Kidney tubule cell (primary cell): Measurements from ENCODE around the gene GOLGA2.
"Not testable (repeated sequence)": the region's sequence is repeated elsewhere in the genome, so short reads cannot be mapped to it uniquely, and the experiment has no call there.

Experiments used
- DNase-seq: peaks from one replicate; pipeline ENCODE4 v3.0.0-alpha.2; 2018; ENCODE audit warnings: low spot score

GOLGA2 gene

GRCh38 chr9:128242828-128243214 lies 33.0 kb downstream of the GOLGA2 start:
- DNase-seq = no peak

- no peak for DNase-seq
Measured at GRCh38 chr9:128242124-128242523, 33.7 kb downstream of the GOLGA2 start.

- no peak for DNase-seq
Measured at GRCh38 chr9:128233817-128234406, 41.9 kb downstream of the GOLGA2 start.

GRCh38 chr9:128232528-128233428 lies 43.0 kb downstream of the GOLGA2 start:
- no peak for DNase-seq

GRCh38 chr9:128231638-128232527 lies 43.9 kb downstream of the GOLGA2 start:
- no peak for DNase-seq

- DNase-seq = not testable (repeated sequence)
Measured at GRCh38 chr9:128230897-128231296, 44.9 kb downstream of the GOLGA2 start.

- no peak for DNase-seq
Measured at GRCh38 chr9:128226412-128226801, 49.4 kb downstream of the GOLGA2 start.

GRCh38 chr9:128225770-128226411 lies 49.9 kb downstream of the GOLGA2 start:
- DNase-seq = no peak

- DNase-seq = no peak
Measured at GRCh38 chr9:128224877-128225276, 50.9 kb downstream of the GOLGA2 start.

- DNase-seq = no peak
Measured at GRCh38 chr9:128222880-128223670, 52.7 kb downstream of the GOLGA2 start.

GRCh38 chr9:128222026-128222425 lies 53.8 kb downstream of the GOLGA2 start:
- no peak for DNase-seq

- DNase-seq = no peak
Measured at GRCh38 chr9:128219831-128220230, 56.0 kb downstream of the GOLGA2 start.

GRCh38 chr9:128218518-128219389 lies 57.1 kb downstream of the GOLGA2 start:
- DNase-seq = peak; percentile 96

GRCh38 chr9:128218172-128218517 lies 57.7 kb downstream of the GOLGA2 start:
- DNase-seq = no peak

- DNase-seq = no peak
Measured at GRCh38 chr9:128216781-128217553, 58.8 kb downstream of the GOLGA2 start.

- peak; percentile 38 for DNase-seq
Measured at GRCh38 chr9:128215491-128216409, 60.1 kb downstream of the GOLGA2 start.

- DNase-seq = peak; percentile 60
Measured at GRCh38 chr9:128214571-128215490, 61.0 kb downstream of the GOLGA2 start.
